Measurements from ENCODE around the gene NHEJ1.
A peak's percentile ranks its signal among the peaks of the same experiment; 100 is the strongest.

Gene NHEJ1

DNA sequence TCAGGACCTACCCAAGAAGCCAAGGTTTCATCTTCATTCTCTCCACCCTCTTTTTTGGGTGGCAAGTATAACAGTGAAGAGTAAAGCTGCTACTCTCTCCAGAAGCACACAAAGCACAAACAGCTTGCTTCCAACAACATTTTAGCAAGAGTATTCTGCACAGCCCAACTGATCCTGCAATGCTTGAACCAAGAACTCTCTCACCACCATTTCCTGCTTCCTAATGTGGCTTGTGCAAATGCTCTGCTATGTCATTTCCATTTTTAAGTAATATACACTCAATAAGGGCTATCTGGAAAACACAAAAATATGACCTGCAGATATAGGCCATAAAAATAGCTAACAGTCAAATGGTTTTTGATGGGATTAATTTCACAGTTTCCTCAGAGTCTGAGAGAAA lies 75.8 kb downstream of the NHEJ1 start:
- peak; percentile 24 to 29 for DNase-seq

DNA sequence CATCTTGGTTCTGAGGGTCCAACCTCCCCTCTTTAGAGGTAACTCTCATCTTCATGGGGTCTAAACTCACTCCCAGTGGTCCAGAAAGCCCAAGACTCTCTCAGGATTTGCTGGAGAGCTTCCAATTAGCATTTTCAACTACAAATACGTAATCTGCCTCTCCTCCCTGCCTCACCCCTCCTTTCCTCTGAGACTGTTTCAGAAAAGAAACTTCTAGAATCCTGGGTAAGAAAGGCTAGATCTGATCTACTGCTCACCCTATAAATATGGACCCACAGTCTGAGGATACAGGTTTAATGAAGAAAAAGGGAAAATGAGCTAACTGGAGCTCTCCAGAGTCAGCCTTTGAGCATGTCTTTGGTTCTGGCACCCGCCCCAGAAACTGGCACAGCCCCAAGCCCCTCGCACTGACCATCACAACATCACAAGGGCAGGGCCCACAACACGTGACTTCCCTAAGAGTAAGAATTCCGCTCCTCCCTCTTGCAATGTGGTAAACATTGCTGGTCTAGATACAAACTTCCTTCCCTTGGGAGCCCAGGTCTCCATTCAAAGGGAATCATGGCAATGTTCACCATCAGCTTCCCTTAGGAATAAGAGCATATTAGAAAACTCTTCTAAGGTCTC lies 78.2 kb downstream of the NHEJ1 start:
- DNase-seq = no peak

DNA sequence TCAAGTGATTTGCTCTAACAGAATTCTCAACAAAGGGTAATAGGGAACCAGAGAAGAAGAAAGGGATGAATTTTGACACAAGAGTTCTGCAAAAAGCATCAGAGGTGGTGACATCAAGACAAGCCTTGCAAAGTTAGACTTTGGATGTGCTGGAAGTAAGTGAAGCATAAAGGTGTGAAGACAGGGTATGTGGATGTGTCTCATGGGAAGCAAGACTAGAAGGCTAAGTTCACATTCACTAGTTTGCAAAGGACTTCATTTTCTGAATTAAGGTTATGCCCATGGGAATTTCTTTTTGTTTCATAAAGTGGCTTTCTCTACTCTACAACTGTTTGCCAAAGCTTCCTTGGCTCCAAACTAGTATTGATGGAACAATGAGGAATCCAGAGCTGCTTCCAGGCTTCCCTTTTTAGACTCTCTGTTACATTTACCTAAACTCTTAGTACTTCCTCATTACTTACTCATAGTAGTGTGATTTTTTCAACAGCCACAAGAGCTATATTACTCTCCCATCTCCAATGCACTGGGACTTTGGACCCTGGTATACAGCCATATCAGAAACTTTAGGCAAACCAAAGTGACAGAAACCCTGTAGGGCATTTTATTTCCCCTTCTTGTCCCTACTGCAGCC lies 78.8 kb downstream of the NHEJ1 start:
- peak; percentile 30 for DNase-seq

DNA sequence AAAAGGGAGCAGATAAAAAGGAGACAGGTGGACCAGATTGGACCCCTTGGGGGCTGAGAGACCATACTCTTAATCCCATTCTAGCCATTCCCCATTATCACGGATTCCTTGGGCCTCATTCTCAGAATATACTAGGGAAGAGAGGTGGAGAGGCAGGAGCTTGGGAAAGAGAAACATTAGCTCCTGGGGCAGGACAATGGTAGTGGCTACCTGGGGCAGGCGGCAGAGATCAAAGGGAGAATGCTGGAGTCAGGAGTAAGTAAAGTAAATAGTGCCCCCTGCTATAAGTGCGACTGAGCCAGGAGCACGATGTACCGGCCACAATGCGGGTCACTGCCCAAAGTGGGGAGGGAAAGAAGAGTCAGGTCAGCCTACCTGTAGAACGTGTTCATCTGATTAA lies 79.5 kb downstream of the NHEJ1 start:
- DNase-seq = no peak

DNA sequence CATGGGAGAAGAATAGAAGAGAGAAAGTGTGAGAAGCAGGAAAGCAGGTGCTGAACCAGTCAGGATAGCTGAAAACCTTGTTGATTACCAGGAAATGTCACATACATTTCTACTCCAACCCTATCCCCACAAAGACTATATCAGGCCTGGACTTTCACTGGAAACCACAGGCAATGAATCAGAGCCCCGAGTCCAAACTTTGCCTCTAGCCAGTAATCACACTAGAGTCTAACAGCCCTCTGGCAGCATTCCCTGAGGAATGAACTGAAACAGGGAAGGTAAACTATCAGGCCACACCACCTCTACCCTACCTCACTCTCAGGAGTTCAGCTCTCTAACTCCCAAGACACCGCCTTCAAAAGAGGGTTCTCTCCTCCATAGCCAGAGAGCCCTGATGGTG lies 81.2 kb downstream of the NHEJ1 start:
- DNase-seq = no peak

DNA sequence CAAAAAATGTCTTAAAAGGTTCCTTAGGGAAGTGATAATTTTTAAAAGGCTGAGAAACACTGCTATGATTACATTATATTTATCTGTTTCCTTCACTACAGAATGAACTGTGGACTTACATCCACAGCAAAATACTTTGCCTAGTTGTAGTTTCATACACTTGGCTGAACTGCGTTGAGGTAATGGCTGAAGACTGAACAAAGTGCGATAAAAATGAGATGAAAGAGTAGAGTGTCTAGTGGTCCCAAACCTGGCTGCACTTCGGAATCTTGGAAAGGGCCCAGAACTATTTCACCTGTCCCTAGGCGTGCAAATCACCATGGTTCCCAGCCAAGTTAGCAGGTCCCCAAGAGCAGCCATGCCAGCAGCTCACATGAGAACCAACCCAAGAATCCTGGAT lies 81.7 kb downstream of the NHEJ1 start:
- DNase-seq = no peak

DNA sequence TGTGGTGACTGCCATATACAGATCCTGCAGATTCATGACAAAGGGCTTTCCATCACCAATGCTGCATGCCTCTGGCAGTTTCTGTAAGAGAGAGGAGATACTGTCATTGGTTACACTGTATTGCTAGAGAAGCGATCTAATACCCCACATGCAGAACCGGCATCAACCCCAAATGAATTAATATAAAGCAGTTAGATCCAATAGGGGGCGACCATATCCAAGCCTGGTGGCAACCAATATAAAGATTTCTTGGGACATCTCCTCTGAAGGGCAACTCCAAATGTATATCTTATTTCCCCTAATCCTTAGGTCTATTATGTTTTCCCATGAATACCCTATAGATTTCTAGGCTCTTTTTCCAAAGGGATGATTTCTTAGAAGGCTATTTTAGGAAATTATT lies 82.5 kb downstream of the NHEJ1 start:
- peak in 1 of 2 donors; percentile 15 for DNase-seq

DNA sequence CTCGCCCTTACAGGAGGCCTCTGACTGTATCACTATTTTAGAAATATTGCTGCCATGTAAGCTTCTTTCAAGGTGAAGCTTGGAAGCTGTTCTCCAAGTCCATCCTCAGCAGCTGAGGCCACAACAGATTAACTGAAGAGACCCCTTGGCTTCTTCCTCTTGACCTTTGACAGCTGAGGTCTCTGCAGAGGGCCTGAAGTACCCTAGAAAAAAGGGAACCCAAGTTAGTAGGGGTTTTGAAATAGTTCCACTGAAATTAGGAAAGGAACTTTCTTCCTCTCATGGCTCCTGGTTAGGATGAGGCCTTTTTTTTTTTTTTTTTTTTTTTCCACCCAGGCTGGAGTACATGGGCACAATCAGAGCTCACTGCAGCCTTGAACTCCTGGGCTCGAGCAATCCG lies 84.4 kb downstream of the NHEJ1 start:
- DNase-seq = peak; percentile 66 to 77

DNA sequence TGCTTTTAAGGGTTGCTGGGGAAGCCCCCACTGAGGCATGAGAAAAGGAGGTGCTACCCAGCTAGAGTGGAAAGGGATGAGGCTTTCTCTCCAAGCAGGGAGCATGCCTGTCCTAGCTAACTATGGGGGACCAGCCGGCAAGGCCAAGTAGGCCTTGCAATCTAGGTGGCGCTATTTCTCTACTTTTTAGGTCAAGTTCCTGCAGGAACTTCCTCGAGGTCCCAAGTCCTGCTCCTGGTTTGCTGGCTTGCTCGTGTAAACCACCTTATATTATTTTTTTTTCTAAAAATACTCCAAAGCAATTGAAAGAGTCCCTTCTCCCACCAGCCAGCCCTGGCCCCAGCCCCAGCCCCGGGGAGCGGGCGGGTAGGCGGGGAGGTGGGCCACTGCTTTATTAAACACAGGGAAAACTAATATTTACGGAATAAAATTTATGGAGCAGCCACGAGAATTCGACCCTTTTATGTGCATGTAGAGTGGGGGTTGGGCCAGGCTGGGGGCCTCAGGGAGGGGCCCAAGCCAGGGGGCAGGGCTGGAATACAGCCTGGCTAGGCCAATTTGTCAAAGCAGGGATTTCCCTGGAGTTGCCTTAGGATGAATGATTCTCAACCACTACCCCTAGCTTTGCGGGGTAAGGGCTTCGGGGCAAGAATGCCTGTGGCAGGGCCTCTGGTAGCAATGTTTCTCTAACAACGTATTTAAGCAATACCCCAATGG lies 87.0 kb downstream of the NHEJ1 start:
- DNase-seq = peak; percentile 78 to 86

DNA sequence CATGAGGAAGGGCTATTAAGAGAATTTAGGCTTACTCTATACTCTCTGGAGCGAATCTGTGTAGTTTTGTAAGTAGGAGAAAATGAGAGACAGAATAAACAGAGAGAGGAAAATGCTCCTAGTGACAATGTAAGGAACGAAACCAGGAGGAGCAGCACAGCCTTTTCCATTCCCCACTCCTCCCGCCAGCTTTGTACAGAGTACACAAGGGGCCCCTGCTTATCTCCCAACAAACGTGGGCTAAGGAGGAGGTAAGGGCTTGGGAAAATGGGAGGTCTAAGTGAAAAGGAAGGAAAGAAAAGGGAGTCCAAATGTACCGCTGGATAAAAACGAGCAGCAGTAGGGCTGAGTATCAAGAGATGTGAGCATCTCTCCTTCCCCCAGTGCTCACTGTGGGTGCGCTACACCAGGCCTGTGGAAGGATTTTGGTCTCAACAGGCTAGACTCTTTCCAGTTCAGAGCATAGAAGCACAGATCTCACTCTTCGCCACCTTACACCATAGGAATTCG lies 87.8 kb downstream of the NHEJ1 start:
- DNase-seq = no peak

DNA sequence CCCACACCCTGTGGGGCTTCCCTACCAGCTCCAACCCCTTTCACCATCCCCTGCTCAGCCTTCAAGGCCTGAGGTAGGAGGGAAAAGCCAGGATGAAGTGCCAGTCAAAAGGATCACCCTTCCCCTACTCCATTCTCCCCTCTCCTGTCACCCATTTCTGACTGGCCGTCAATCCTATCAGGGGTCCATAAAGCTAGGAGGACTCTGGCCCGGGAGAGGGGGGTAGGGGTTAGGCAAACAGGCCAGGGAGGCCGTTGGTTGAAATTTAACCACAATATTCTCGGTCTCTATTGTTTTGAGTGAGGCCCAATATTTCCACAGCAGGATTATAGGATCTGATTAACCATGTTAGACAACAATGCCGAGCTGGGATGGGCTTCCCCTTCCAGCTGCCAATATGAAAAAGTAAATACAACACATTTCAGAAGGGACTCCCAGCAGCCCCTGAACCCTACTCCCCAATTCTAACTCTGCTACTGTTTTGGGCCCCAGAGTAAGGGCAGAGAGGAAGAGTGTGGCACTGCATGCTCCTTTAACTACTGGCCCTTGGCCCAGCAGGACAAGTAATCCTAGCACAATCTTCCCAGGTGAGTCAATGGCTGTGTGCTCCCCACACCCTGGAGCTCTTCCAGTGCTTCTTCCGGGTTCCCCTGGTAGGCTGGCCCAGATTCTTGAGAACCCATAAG lies 89.3 kb downstream of the NHEJ1 start:
- DNase-seq = no peak

DNA sequence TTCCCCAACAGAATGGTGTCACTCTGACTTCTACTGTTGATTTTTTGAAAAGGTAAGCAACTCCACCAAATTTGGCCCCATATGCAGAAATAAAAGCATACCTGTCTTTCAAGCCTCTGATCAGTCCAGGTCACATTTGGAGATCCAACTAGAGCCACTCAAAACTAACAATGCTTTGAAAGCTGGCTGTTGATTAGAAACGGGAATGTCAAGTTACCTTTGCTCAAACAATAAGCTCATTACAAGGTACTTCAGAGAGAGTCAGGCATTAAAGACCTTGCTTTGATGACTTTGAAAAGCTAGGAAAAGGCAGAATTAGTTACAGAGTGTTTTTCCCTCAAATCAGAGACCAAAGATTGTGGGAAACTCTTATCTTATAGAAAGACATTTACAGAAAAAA lies 95.1 kb downstream of the NHEJ1 start:
- DNase-seq = no peak

DNA sequence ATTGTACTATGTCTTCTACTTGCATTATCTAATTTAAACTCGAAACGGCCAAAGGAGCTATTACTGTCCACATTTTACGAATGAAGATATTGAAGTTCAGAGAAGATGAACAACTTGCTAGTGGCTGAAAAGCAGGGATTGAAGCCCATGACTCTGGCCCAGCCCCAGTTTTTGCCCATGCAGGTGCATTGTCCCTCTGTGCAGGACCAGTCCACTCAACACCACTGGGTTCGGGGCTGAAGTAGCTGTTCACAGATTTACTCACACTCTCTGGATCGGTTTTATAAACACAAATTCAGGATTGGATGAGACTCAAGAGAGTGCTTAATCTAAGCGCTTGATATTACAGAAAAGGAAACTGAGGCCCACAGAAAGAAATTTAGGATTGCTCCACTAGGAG lies 98.5 kb downstream of the NHEJ1 start:
- DNase-seq = no peak

DNA sequence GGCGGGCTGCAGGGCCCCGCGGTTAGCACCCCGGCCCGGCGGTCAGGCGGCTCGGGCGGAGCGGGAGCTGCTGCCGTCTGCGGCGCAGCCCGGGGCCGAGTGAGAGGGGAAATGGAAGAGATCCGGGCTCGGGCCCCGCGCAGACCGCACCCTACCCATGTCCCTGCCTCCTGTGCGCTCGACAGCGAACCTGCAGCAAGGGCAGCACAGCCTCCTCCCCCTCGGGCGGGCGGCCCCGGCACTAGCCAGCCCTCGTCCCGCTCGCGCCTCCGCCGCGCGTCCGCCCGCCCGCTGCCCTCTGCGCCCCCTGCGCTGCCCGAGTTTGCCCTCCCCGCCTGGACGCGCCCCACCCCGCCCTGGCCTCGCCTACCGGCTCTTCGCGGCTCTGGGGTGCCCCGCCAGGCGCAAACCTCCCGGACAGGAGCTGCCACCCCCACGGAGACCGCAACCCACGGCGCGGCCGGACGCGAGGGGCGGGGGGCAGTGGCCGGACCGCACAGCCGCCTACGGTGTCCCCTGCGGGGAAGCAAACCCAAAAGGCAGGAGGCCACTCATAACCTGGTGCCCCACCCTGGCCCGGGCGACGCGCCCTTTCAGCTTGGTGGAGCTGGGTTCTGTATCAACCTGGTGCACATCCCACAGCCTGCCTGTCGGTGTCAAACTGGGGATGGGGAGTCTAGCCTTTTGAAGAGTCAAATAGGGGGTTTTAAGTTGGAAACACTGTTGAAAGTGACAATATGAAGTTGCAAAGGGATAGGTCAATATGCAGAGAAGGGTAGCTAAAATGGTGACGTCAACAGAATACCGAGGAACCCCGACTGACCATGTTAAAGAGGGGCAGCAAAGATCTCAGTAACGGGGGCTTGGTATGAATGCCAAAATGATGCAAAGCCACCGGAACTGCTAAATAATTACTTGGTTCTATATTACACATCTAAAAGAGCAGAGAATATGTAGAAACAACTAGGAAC lies 99.5 kb downstream of the NHEJ1 start, which contains the start of gene IHH:
TSS of gene IHH (minus strand) at position 101 of the 971 bp plus-strand sequence. CDS start 454 bp downstream, outside the sequence.
- no peak for DNase-seq

DNA sequence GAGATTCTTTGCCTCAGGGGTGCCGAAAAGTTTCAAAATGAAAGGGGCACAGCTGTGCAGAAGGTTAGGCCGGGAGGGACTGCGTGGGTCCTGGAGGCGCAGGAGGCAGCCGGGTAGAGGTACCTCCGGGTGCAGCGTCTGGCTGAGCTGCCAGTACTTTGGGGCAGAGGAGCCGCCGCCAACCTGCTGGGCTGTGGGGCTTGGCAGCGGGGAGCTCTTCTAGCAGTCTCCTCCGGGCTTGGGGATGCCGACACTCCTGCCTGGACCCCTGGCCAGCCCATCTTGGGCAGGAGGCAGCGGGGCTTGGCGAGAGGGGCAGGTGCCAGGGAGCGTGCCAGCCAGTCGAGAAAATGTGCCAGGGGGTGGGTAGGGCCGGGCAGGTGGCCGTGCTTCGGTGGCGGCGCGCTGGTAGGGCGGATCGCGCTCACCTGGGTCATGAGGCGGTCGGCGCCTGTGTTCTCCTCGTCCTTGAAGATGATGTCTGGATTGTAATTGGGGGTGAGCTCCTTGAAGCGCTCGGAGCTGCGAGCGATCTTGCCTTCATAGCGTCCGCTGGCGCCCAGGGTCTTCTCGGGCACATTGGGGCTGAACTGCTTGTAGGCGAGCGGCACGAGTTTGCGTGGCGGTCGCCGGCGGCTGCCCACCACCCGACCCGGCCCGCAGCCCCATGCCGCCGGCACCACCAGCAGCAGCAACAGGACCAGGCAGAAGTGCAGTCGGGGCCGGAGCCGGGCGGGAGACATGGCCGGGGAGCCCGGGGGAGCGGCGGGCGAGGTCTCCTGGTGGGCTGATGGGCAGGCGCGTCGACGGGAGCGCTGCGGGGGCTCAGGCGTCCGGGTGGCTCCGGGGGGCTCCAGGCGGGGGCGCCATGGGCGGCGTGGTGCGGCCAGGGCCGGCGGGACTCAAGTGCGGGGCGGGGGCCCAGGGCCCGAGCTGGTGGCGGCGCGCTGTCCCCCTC lies 100.6 kb downstream of the NHEJ1 start:
- no peak for DNase-seq

DNA sequence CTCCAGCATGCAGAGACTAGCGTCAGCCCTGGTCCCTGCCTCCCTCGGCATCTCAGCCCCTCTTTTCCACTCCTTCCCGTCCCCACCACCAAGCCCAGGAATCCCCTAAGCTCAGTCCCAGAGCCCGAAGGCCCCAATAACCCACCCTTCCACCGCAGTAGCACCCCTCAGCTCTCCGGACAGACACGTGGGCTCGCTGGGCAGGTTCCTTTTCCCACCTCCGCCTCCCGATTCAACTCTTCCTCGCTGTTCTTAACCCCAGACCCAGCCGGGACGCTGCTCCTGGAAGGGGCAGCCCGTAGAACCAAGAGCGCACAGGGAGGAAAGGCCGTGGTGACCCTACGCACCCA lies 101.3 kb downstream of the NHEJ1 start:
- DNase-seq = no peak

DNA sequence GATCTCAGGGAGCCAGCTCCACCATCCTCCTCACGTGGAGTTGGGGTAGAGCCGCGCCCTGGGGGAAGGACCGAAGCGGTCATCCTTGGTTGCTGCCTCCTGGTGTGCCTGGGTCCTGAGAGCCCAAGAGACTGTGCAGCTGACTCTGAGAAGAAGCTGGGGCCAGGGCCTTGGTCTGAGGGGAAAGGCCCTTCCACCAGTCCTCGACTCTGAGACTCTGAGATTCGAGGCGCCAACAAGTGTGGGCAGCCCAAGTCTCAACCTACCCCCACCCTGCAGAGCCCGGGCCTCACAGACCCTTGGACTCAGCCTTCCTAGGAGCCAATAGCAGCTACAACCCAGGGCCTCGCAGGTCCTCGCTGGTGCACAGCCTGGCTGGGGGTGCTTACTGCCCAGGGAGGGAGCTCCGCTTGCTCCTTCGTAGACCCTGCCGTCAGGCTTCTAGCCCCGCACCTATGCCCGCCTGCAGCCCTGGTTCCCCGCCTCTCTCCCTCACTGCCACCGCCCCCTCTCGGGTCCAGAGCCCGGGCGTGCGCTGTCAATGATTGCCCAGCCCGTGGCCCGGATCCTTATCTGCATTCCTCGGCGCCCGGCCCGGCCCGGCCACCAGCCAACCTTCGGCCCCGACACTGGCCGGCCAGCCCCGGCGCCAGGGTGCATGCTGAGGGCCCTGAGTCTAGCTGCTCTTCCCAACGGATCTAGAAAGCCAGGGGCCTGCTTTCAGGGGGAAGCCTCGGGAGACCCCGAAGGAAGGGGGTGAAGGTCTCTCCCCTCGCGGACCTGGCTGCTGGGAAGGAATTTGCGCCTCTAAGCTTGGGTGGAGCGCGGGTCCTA lies 101.9 kb downstream of the NHEJ1 start:
- no peak for DNase-seq

DNA sequence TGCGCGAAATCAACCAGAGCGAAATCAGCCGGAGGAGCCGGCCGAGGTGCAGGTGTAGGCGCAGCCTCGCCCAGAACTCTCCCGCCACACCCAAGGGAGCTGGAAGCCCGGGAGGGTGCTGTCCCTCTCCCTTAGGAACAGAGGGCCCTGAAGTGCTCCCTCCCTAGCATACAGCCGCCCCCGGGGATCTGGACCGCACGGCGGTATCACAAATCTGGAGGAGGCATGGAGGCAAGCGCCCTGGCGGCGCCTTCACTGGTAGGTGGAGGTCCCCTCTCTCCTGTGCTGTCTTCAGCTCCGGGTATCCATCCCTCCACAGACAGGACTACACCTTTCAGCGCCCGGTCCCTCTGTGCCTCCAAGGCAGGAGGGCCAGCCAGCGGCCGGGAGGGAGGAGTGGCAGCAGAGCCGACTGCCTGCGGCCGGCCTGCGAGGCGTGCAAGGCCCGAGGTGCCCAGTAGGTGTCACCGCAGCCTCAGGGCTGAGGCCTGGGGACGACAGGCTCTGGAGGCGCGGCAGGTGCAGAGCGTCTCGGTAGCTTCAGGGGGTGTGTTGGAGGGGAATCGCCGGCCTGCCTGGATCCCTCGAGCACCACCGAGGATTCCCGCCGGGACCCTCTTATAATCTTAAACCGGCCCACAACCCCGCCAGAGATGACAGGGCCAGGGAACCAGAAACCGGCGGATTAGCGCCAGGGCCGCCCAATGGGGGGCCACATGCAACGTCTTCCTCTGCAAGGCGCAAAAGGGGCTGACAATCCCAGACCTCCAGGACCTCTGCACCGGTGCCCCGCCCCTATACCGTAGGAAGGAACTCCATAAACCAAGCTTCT lies 102.7 kb downstream of the NHEJ1 start:
- peak; percentile 57 to 68 for DNase-seq
